B cell (primary cell): Measurements from ENCODE around the gene TAL1.

Source experiments
- EZH2 ChIP-seq: IDR thresholded peaks from 2 replicates; pipeline ENCODE4 v1.6.1; 2012; ENCODE audit warnings: borderline replicate concordance, low read depth, mild to moderate bottlenecking, moderate library complexity, low read length; ENCODE audit not compliant: insufficient read depth, poor library complexity, severe bottlenecking
- TF ChIP-seq, protein P1 (sequence below): fragments of 200-600 bp; IDR thresholded peaks from one replicate; pipeline ENCODE4 v1.8.0; 2022; ENCODE audit warnings: antibody characterized with exemption, mild to moderate bottlenecking

DNA sequence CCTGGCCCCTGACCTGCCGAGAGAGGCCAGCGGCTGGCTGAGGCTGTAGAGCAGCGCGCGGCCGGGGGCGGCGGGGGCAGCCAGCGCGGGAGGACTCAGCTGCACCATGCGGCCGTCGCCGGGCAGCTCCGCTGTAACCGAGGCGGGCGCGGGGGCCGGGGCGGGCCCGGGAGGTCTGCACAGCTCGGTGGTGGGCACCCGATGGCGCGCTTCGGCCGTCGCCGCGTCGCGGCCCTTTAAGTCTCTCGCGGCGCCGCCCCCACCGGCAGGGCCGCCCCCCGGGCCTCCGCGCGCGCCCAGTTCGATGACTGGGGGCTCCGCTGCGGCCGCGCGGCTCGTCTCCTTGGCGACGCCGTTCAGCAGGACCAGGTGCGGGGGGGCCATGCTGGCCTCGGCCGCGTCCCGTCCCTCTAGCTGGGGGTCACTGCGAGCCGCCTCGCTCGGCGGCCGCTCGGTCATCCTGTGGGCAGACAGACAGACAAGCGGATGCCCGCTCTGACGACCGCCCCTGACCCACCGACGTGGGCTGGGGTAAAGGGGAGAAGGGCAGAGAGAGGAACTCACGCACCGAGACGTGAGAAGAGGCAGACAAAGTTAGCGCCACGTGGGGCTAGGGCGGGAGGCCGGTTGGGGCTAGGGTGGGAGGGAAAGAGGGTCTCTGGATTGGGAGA lies 6.5 kb downstream of the TAL1 start:
- TF ChIP-seq, protein P1, sequence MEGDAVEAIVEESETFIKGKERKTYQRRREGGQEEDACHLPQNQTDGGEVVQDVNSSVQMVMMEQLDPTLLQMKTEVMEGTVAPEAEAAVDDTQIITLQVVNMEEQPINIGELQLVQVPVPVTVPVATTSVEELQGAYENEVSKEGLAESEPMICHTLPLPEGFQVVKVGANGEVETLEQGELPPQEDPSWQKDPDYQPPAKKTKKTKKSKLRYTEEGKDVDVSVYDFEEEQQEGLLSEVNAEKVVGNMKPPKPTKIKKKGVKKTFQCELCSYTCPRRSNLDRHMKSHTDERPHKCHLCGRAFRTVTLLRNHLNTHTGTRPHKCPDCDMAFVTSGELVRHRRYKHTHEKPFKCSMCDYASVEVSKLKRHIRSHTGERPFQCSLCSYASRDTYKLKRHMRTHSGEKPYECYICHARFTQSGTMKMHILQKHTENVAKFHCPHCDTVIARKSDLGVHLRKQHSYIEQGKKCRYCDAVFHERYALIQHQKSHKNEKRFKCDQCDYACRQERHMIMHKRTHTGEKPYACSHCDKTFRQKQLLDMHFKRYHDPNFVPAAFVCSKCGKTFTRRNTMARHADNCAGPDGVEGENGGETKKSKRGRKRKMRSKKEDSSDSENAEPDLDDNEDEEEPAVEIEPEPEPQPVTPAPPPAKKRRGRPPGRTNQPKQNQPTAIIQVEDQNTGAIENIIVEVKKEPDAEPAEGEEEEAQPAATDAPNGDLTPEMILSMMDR = no peak
- no peak for TF ChIP-seq EZH2
